HG02571 (cell line): Measurements from ENCODE around the gene CNGA3.

Experiments used
- ATAC-seq: cut with Tn5 transposase; IDR thresholded peaks from one replicate; pipeline ENCODE4 v1.9.1; 2021; ENCODE audit warnings: mild to moderate bottlenecking, moderate library complexity; ENCODE audit not compliant: unreplicated experiment

Gene CNGA3

DNA sequence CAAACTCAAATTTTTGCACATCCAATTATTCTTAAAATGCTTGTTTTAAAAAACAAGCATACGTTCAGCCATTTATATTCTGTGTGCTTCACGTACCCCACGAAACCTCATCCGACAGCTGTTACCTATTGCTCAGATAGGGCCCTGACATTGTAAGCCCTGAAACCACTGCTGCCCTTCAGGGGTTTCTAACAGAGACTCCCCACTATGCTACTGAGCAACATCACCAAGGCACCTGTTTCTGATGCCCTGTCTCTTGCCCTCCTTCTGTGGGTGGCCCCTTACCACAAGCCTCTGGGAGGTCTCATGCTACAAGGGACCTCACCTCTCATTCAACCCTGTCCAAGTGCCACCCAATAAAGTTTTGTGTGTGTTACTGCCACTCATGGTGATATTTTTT lies 18.5 kb upstream of the CNGA3 start:
- ATAC-seq = no peak

DNA sequence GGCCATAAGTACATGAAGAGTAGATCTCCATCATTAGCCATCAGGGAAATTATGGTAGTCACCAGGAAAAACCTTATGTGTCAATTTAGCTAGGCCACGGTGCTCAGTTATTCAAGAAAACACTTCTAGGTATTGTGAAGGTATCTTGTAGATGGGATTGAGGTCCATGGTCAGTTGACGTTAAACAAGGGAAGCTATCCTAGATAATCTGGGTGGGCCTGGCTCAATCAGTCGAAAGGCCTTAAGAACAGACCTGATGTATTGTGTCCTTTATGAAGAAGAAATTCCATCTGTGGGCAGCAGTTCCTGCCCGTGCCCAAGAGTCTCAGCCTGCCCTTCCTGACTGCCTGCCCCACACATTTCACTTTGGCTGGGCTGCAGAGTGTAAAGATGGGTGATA lies 16.7 kb upstream of the CNGA3 start:
- ATAC-seq = no peak

DNA sequence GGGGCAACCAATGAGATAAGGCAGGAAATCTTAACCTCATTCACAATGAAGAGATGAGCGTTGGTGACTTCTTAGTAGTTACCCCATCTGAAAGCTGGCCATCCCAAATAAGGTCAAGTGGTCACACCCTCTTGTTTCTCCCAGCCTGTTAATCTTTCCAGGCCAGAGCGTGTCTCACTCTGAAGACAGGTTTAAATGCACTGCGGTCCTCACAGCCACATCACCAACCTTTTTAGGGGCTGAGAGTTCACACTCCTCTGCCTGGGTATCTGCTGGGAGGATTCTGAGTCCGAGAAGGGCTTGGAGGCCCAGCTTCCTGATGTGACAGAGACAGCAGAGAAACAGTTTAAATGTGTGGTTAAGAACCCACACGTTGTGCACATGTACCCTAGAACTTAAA lies 13.3 kb upstream of the CNGA3 start:
- ATAC-seq = no peak

DNA sequence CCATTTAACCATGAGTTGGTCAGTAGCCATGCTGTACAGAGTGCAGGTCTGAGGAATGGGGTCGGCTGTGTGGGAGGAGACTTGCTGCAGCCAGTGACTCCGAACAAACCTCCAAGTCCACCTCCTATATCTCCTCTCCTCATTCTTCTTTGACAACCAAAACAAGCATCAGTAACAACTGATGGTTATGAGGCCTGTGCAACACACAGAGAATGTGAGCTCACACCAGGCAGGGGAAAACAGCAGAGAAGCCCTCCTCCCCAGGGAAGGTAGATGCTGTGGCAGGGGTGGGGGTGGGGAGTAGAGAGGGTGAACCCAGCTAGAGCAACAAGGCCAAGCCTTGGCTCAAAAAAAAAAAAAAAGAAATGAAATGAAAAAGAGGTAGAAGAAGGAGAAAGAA lies 12.3 kb upstream of the CNGA3 start:
- no peak for ATAC-seq

DNA sequence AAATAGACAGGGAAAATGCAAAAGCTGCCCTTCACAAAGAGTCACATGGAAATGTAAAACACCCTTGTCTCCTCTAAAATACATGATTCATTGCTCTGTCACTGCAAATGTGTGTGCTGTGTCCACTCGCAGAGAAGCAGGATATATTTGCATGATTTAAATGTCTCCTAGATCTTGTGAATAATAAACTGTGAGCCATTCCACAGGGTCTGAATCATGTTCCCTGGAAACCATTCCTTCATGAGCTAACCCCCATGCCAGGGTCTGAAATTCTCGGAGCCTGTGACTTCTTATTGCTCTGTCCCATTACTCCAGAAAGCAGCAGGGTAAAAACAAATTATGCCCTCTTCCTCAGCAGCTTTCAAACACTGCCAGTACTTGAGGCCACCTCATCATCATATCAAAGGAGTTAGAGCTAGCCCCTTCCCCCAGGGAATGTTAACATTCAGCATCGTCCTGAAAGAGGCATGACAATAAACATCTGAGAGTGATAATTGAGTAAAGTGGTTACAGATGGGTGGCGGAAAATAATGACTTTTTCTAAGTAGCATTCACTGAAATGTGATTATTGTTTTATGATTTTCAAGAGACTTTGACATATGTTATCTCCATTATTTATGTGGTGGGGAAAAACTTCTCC lies 11.7 kb upstream of the CNGA3 start:
- ATAC-seq = no peak

DNA sequence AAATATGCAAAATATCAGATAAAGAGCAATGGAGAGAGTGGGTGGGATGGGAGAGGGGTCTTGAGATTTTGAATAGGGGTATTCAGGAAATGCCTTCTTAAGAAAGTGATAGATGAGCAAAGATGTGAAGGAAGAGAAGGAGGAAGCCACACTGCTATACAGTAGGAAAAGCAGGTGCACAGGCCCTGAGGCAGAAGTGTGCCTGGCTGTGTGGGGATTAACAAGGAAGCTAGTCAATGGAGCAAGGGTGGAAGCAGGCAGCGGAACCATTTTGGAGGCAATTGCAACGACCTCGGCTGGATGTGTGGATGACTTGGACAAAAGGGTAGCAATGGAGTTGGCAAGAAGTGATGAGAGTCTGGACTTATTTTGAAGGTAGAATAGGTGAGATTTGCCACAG lies 11.0 kb upstream of the CNGA3 start:
- no peak for ATAC-seq

DNA sequence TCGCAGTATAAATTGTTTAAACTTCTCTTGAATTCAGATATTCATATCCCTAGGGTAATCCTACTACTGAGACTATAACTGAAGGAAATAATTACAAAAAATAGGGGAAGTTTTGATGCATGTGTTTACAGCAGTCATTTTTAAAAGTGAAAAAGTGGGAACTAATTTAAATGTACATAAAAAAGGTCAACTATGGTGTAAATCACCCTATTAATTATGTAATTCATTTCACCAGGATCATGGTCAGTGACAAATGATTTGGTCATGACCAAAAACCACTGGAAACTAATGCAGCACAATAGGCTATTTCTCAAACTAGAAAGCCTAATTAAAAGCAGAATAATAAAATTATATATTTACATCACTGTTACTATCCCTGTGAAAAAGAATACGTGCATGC lies 5.0 kb upstream of the CNGA3 start:
- no peak for ATAC-seq

DNA sequence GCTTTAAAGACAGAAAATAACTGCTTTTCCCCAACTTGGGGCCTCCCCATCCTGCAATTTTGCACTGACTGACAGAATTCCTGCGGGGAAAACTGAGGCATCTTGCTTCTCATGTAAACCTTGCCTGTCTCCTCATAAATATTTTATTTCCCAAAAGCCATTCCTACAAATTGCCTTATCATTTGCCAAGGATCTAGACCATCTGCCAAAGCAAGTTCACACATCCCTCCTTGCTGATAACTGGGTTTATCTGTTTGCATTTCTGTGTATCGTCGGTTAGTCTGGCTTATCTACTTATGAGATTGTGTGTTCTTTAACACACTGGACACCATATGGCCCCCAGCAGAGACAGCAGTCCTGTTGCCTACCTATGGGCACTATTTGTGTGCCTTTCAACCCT lies 3.0 kb upstream of the CNGA3 start:
- ATAC-seq = no peak

DNA sequence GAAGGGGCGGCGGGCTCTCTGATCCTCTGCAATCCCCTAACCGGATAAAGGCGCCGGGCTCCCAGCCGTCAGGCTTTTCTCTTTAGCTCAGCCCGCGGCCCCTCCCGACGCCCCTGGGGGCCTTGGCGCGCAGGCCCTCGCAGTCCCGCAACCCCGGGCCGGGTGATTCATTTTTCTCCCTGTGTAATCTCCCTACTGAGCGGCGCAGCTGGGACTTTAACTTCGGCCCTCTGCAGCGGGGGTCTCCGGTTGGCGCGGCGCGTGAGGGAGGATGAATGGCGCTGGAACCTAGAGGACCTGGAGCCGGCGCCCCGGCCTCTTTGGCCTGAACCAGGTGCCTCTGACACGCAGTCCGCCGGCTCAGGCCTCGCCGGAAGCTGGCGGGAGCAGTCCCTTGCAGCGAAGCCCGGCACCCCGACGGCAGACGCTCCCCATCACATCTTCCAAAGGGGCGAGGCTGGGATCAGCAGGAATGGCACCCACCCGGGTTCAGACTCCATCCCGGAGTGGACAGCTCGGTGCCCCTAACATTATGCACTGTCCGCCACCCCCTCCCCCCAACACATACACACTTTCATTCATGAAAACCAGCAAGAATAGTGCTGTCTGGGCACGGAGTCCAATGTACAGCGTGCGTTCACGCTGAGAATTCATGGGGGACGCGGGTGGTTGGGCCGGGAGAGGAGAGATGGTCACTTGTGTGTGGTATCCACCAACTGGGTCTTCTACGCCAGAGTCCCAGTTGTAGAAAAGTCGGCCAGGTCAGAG lies 1.2 kb downstream of the CNGA3 start:
- no peak for ATAC-seq

DNA sequence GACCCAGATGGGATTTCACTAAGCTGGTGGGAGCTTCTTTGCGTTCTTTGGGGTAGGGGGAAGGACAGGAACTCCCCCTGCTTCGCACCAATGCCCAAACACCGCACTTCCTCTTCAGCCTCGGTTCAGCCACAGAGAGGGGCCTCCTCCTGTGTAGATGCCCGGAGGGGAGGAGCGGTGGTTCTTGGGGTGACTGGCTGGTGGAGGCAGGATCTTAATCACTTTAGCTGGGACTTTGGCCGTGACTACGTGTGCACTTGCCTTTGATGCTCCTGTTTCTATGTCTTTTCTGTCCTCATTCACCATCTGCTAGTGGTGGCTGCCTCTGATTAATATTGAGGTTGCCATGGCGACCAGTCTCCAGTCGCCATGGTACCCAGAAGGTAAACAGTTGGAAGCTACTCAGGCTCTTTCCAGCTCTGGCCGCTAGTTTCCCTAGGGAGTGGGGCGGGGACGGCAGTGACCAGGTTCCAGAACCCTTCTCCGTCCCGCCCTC lies 1.9 kb downstream of the CNGA3 start:
- ATAC-seq = no peak

DNA sequence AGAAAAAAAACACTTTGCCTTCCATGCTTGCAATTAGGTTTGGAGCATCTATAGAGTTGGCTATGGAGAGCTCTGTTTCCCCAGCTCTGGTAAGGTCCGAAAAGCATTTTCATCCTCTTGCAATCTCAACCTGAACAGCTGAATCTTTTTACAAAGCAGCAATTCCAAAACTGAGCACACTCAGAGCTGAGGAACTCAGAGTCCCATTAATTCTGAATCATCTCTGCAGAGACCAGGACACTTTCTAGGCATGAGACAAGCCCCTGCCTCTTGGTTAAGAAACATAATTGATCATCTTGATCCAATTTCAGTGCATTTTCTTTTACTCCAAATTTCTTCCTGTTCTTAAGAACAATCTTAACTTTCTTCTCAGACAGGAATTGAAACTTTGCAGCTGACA lies 4.2 kb downstream of the CNGA3 start:
- ATAC-seq = no peak

DNA sequence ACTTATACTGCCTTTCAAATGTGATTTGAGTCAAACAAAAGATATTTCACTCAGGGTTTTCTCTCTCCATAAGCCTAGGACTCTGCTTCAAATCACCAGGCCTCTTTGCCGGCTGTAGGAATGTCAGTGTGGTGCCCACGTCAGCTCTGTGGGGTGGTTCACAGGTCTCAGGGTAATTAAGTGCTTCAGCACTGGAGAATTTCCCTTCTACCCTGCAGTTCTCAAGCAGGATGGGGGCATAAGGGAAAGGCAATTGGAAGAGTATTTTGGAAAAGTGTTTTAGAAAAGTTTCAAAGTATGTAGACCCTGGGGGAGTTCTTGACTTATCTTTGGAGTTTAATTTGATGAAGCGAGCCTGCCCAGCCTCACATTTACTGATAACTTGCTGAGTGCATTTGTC lies 9.6 kb downstream of the CNGA3 start:
- ATAC-seq = no peak

DNA sequence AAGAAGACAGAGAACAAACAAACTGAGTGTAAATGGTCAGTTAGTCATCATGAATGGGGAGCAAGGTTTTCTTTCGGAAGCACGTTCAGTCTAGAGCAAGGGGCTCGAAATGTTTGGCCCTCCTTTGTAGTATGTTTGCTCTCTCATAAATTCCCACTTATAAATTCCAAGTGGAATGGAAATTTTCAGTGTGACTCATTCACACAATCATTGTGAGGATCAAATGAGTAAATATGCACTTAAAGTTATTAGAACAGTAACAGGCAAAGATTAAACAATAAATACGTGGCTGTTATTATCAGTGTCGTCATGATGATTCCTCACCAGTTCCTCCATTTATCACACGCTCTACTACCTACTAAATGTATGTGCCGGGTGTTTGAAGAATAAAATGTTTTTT lies 10.5 kb downstream of the CNGA3 start:
- no peak for ATAC-seq

DNA sequence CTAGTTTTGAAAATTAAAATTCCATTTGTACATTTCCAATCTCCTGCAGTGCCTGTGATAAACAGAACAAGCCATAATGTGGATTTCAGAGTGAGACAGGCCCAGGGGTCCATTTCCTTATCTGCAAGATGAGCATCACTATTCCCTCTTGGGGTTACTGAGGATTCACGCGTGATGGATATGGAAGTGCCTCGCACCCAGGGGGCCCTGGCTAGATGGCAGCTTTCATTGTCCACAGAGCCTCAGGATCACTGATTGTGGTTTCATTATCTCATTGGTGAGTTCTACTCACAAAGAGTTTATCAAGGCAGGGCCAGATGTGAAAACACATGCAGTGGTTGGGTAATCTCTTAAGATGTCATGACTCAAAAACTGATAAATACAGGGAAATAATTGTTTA lies 11.6 kb downstream of the CNGA3 start:
- ATAC-seq = no peak

DNA sequence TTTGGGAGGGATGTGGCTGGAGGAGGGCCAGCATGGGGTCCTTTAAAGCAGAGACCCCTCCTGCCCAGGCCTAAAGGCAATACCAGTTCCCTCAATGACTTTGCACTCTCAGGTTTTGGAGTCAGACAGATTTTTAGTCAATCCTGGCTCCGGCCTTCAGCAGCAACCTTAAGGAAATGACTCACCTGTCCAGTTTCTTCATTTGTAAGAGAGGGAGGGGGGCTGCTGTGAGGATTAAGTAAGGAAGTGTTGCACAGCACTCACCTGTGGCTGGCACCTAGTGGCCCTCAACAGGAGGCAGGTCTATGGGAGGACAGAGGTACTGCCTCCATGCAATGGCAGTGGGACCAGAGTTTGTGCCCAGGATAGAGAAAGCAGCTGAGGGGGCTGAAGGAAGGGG lies 13.7 kb downstream of the CNGA3 start:
- no peak for ATAC-seq

DNA sequence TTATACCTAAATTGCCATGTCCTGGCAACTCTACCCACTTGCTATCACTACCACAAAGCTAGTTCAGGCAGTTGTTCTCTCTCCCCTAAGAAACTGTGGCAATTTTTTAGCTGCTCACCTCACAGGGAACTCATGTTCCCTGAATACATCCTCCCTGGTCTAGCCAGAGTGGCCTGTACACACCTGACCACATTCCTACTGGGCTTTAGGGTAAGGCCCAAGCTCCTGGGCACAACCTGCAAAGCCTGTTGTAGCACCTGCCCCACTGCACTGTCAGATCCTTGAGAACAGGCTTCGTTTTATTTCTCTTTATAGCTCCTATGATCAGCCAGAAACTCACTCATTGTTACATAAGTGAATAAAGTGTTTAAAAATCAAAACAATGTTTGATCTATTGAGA lies 21.5 kb downstream of the CNGA3 start:
- ATAC-seq = no peak

DNA sequence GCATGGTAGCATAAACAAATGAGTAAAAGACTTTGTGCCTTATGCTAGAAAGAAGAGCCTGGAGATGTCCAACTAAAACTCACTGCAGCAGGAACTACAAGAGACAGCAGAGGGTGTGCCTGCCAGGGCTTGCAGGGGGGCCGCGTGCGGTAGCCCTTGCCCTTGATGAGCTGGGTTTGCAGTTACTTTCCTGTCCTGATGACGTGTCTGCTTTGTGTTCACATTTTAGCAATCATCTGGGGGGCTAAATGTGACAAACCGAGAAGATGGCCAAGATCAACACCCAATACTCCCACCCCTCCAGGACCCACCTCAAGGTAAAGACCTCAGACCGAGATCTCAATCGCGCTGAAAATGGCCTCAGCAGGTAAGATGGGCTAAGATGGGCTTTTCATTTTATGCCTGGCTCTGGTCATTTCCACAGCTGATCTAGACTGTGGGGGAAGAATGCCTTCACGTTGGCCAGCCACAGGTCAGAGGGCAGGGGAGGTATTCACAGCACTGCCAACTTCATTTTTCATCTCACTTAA lies 23.5 kb downstream of the CNGA3 start:
- no peak for ATAC-seq

DNA sequence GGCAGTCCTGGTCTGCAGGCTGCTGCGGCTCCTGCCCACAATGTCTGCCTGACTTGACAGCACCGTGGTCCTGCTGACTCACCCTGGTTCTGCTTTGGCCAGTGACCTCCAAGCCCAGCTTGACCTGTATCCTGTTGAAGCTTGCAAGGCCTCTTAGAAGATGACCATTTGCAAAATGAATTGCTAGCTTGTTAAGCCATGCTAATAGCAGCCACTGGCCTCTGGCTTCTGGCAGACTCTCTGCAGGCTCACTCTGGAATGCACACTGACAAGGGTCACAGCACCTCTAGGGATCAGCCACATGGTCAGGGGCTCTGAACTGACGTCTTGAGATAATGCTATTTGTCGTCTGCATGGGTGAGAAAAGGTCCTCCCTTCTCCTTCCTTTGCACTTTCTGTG lies 25.9 kb downstream of the CNGA3 start:
- ATAC-seq = no peak

DNA sequence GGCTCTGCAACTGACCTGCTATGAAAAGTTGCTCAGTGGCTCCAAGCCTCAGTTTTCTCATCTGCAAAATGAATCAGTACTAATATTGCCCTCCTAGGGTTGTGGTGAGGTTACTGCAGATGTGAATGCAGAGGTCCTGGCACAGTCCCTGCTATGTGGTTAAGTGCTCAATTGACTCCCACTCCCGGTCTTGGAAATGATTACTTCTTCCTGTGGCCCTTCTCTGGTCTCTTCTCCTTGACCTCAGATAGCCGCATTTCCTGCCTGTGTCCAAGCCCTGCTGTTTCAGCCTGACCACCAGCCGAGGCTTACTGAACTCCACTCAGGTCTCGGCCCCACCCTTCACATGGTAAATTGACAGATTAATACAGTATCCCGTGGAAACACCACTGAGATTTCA lies 26.3 kb downstream of the CNGA3 start:
- ATAC-seq = no peak

DNA sequence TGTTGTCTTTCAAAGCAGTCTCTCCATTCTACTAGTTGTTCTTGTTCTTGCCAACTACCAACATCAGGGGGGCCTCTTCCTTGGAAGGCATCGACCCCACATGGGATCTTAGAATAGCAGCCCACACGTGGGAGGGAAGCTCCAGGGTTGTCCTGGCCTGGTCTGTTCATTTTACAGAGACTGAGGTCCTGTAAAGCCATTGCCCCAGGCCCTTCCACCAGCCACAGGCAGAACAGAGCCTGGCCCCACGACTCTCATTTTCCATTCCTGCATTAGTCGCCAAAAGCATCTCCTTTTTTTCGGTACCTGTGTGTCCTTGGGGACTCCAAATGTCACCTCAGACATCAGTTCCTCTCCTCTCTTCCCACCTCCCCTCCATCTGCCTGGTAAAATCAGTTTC lies 28.0 kb downstream of the CNGA3 start:
- ATAC-seq = no peak

DNA sequence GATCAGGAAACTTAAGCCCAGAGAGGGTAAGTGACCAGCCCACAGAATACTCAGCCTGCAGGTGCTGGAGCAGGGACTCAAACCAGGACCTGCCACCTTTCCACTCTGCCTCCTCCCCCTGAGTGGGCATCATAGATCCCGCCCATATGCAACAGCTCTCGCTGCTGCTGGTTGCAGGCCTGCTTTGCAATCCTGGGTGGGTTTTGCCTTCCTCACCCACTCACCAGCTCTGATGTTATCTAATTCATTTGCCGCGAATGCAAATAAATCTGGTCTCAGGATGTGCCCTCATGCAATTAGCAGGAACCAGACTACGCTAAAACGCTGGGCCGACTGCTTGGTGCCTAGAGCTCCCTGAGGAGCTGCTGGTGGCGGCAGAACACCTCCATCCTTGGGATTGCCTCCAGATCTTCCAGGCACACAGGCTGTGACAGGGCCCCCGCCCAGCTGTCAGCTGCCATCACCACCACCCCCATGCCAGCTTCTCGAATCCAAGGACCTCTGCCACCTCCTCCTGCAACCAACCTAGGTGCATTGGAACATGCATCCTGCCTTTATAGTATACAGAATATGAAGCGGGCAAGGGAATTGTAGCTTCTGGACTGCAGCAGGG lies 28.8 kb downstream of the CNGA3 start:
- no peak for ATAC-seq

DNA sequence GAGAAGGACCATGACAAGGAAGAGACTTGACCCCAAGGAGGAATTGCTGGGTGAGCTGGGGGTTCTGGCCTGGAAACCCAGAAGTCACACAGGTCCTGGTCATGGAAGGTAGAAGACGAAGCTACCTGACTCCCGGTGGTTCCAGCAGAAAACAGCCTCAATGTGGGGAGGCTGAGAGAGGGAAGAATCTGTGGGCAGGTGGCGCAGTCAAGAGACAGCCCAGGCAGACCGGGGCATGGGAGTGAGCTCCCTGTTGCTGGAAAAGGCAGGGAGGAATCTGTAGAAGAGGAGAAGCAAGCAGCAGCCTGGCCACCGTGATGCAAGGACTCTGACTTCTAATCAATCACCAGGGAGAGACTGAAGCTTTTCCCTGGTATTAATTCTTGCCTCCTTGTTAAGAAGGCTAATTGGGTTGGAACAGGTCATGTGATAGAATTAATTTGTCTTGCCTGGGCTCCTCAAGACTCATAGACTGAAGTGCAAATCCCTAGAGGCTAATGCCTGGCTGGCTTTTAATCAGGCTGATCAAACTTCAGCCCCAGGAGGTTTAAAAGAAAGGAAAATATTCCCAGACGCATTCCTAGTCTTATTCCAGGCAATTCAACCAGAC lies 30.1 kb downstream of the CNGA3 start:
- ATAC-seq = no peak
